T-cell (primary cell): ENCODE results near the gene NTN5. TPM values are rescaled to one million over a fixed set of nuclear protein-coding genes. Genes with fewer than 3 reads are reported as not detected.

Experiments
- ATAC-seq, 4 experiments: fragments of 200-7000 bp in 3 of 4; fragments of 150-1000 bp in 1 of 4; cut with Tn5 transposase; replicated peaks in 1 of 4; 1 replicate in 3 of 4; 2 replicates in 1 of 4; pipeline ENCODE4 v1.10.0; 2021; ENCODE audit warnings: moderate library complexity in 3 of 4, mild to moderate bottlenecking in 2 of 4, moderate number of reproducible peaks in 1 of 4
- CTCF ChIA-PET, 2 donors: fragments of 300-600 bp; sonication (Branson Sonifier 250); formaldehyde crosslinking; loops; one replicate each; lab custom pipeline; 2022; ENCODE audit warnings: antibody characterized with exemption in 2 of 2; lab: Charles Lee
- POLR2A ChIA-PET, 2 donors: fragments of 300-600 bp; sonication (Branson Sonifier 250); formaldehyde crosslinking; loops; one replicate each; lab custom pipeline; 2022; ENCODE audit warnings: antibody characterized with exemption in 2 of 2; lab: Charles Lee
- DNase-seq, 35 experiments: peaks; one replicate each; pipeline versions ENCODE4 v3.0.0 to v3.0.0-alpha.2; 2013 to 2023
- H3K27ac ChIP-seq: one replicate; pipeline ENCODE4 v1.5.1; 2013; ENCODE audit warnings: low read length
- H3K27me3 ChIP-seq, 2 experiments: replicated peaks in 1 of 2; 1 replicate in 1 of 2; 2 replicates in 1 of 2; pipeline versions ENCODE4 v1.6.1 to v1.7.0; 2013; ENCODE audit warnings: low read length in 1 of 2, mixed read lengths in 1 of 2; ENCODE audit not compliant: control insufficient read depth in 2 of 2, insufficient read depth in 2 of 2; ENCODE audit errors: extremely low read depth in 1 of 2
- H3K36me3 ChIP-seq, 2 donors: 1 replicate in 1 of 2; 2 replicates in 1 of 2; pipeline versions ENCODE4 v1.6.1 to v1.7.0; 2013; ENCODE audit warnings: low read length in 1 of 2; ENCODE audit not compliant: control insufficient read depth in 2 of 2, insufficient read depth in 1 of 2; ENCODE audit errors: extremely low read depth in 1 of 2
- H3K4me1 ChIP-seq, 2 experiments: 1 replicate in 1 of 2; 2 replicates in 1 of 2; pipeline versions ENCODE4 v1.6.1 to v1.7.0; 2013; ENCODE audit warnings: low read length in 2 of 2, mixed read lengths in 1 of 2; ENCODE audit not compliant: insufficient read depth in 2 of 2, control insufficient read depth in 1 of 2; ENCODE audit errors: extremely low read depth in 1 of 2
- H3K4me3 ChIP-seq, 2 donors: 1 replicate in 1 of 2; 2 replicates in 1 of 2; pipeline versions ENCODE4 v1.5.1 to v1.7.0; 2013; ENCODE audit warnings: mild to moderate bottlenecking in 2 of 2, low read length in 1 of 2, moderate library complexity in 1 of 2; ENCODE audit not compliant: control insufficient read depth in 1 of 2; ENCODE audit errors: extremely low read depth in 1 of 2
- H3K9me3 ChIP-seq: 2 replicates; pipeline ENCODE4 v1.7.0; 2013
- H3K27ac Mint-ChIP-seq, 2 donors: one replicate each; pipeline ENCODE4 v1.8.0; 2020 to 2021; ENCODE audit warnings: mild to moderate bottlenecking in 2 of 2, mixed read lengths in 2 of 2
- H3K27me3 Mint-ChIP-seq, 2 donors: one replicate each; pipeline ENCODE4 v1.8.0; 2021 to 2022; ENCODE audit warnings: mixed read lengths in 2 of 2
- H3K36me3 Mint-ChIP-seq: one replicate; pipeline ENCODE4 v1.8.0; 2021; ENCODE audit warnings: mixed read lengths
- H3K4me1 Mint-ChIP-seq, 3 donors: one replicate each; pipeline ENCODE4 v1.8.0; 2020 to 2022; ENCODE audit warnings: mixed read lengths in 3 of 3, mild to moderate bottlenecking in 1 of 3
- H3K4me3 Mint-ChIP-seq, 3 donors: one replicate each; pipeline ENCODE4 v1.8.0; 2020 to 2022; ENCODE audit warnings: mild to moderate bottlenecking in 3 of 3, mixed read lengths in 3 of 3, moderate library complexity in 3 of 3
- H3K9me3 Mint-ChIP-seq, 3 donors: one replicate each; pipeline ENCODE4 v1.8.0; 2020 to 2022; ENCODE audit warnings: mixed read lengths in 3 of 3
- WGBS: methylation state at CpG from one replicate; pipeline ENCODE4 v1.1.5; 2013; ENCODE audit warnings: missing lambda C conversion rate; ENCODE audit not compliant: insufficient coverage; 5-methylcytosine and 5-hydroxymethylcytosine counted together
- total RNA-seq, 35 experiments: library from RNA in 6 of 35; stranded (reverse) in 6 of 35; fragments of 120-200 nt in 1 of 35; gene quantifications; one replicate each; pipeline versions ENCODE4 v1.2.1 to v1.2.4 and lab custom pipeline; 2013 to 2026

Gene NTN5
- total RNA-seq, 5 donors from 2014 or later (not counting 1 experiment from before 2014, with no cell fraction given), result 2.2 to 4.2 (median 3.5) TPM

DNA sequence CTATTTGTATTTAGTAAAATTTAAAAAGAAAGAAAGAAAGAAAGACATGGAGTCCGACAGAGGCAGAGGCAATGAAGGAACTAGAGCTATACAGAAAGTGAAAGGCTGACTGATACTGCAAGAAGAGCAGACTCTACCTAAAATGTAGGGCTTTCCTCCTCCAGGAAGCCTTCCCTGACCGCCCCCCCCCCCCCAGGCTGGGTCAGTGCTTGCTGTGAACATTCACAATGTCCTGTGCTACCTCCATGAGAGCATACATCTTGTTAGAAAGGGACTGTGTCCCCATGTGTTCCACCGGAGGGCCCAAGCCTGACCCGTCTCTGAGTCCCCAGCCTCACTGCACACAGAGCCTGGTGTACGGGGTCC, 21.2 kb downstream of the NTN5 start:
- H3K4me3 ChIP-seq, result no peak overlapping the region
- CTCF ChIA-PET, result interaction anchor here in 1 of 2 donors (0.6 kb wide), 1 partner anchor 911 kb away, joined by 6 read pairs; no protein-coding TSS in a partner anchor
- Mint-ChIP-seq H3K4me1 (peaks cover 33 to 41% (median 34%) of the 10 kb centered on the region in 3 donors), H3K36me3 (no peaks in the 10 kb centered on the region), H3K27me3 (no peaks in the 10 kb centered on the region), H3K4me3 (no peak overlapping the region), H3K9me3 (no peaks in the 10 kb centered on the region), H3K27ac (peak overlapping the region; percentile 46 to 66)
- H3K36me3 ChIP-seq, result no peaks in the 10 kb centered on the region
- peaks cover 5 to 33% of the 10 kb centered on the region in 2 experiments for H3K4me1 ChIP-seq
- WGBS, result 64% methylated on average over 3 of the region's 5 CpGs
- POLR2A ChIA-PET, result no interaction called here
- ATAC-seq, result no peak
- no peak for DNase-seq
- H3K27ac ChIP-seq, result no peak overlapping the region
- H3K27me3 ChIP-seq, result no peaks in the 10 kb centered on the region
- H3K9me3 ChIP-seq, result no peaks in the 10 kb centered on the region

DNA sequence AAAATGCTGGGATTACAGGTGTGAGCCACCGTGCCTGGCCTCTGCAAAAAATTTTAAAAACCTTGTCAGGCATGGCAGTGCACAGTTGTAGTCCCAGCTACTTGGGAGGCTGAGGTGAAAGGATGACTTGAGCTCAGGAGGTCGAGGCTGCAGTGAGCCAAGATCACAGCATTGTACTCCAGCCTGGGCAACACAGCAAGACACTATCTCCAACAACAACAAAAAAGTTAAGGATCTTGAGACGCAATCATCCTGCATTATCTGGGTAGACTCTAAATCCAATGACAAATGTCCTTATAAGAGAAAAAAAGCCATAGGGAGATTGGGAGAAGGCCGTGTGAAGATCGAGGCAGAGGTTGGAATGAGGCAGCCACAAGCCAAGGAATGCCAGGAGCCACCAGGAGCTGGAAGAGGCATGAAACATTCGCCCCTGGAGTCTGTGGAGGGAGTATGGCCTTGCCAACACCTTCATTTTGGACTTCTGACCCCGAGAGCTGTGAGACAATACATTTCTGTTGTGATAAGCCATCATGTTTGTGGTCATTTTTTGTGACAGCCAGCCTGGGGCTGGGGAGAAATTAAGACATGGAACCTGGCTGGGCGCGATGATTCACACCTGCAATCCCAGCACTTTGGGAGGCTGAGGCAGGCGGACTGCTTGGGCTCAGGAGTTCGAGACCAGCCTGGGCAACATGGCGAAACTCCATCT, 21.7 kb downstream of the NTN5 start:
- H3K4me1 ChIP-seq, result peaks cover 5 to 37% of the 10 kb centered on the region in 2 experiments
- Mint-ChIP-seq H3K9me3 (no peaks in the 10 kb centered on the region), H3K36me3 (no peaks in the 10 kb centered on the region), H3K4me1 (peaks cover 34 to 45% (median 35%) of the 10 kb centered on the region in 3 donors), H3K27me3 (no peaks in the 10 kb centered on the region), H3K27ac (peak overlapping the region; percentile 11 to 33), H3K4me3 (no peak overlapping the region)
- H3K27ac ChIP-seq, result no peak overlapping the region
- no peaks in the 10 kb centered on the region for H3K27me3 ChIP-seq
- H3K4me3 ChIP-seq, result no peak overlapping the region
- CTCF ChIA-PET, result interaction anchor here in 1 of 2 donors (0.6 kb wide), 2 partner anchors 46 to 911 kb away, joined by 3 to 6 read pairs; no protein-coding TSS in a partner anchor
- POLR2A ChIA-PET, result interaction anchor here in 1 of 2 donors (0.7 kb wide), 1 partner anchor 18 kb away, joined by 7 read pairs; no protein-coding TSS in a partner anchor
- H3K9me3 ChIP-seq, result no peaks in the 10 kb centered on the region
- ATAC-seq, result no peak
- H3K36me3 ChIP-seq, result no peaks in the 10 kb centered on the region
- DNase-seq, result no peak
- WGBS, result 76% methylated on average over 5 of the region's 12 CpGs

DNA sequence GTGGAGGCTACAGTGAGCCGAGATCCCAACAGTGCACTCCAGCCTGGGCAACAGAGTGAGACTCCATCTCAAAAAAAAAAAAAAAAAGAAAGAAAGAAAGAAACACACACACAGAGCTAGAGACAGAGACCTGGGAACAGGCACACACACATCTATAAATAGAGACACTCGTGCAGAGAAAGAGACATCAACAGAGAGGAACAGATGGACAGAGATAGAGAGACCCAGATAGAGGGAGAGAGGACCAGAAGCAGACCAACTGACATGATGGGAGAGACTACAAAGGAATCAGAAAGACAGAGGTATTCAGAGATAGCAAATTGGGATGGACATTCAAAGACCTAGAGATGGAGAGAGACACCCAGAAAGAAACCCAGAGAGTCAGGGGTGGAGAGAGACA, 24.7 kb downstream of the NTN5 start:
- peak overlapping the region in 1 of 3 donors; percentile 99 for H3K4me3 Mint-ChIP-seq
- WGBS, result no CpG with 5 or more reads among the region's 2 CpGs
- Histone ChIP-seq H3K4me1 (peaks cover 5 to 58% of the 10 kb centered on the region in 2 experiments), H3K27ac (no peak overlapping the region), H3K4me3 (no peak overlapping the region), H3K36me3 (no peaks in the 10 kb centered on the region), H3K27me3 (no peaks in the 10 kb centered on the region), H3K9me3 (no peaks in the 10 kb centered on the region)
- H3K9me3 Mint-ChIP-seq, result no peaks in the 10 kb centered on the region
- no peaks in the 10 kb centered on the region for H3K27me3 Mint-ChIP-seq
- H3K36me3 Mint-ChIP-seq, result no peaks in the 10 kb centered on the region
- ATAC-seq (no peak), DNase-seq (no peak)
- CTCF ChIA-PET, result interaction anchor here (0.6 kb wide), 2 partner anchors 52 to 207 kb away, joined by 4 read pairs; no protein-coding TSS in a partner anchor
- POLR2A ChIA-PET, result interaction anchor here in 1 of 2 donors (0.6 kb wide), 1 partner anchor 91 kb away, joined by 6 read pairs; no protein-coding TSS in a partner anchor
- H3K27ac Mint-ChIP-seq, result peak overlapping the region; percentile 81 to 89
- peaks cover 47 to 59% (median 53%) of the 10 kb centered on the region in 3 donors for H3K4me1 Mint-ChIP-seq

DNA sequence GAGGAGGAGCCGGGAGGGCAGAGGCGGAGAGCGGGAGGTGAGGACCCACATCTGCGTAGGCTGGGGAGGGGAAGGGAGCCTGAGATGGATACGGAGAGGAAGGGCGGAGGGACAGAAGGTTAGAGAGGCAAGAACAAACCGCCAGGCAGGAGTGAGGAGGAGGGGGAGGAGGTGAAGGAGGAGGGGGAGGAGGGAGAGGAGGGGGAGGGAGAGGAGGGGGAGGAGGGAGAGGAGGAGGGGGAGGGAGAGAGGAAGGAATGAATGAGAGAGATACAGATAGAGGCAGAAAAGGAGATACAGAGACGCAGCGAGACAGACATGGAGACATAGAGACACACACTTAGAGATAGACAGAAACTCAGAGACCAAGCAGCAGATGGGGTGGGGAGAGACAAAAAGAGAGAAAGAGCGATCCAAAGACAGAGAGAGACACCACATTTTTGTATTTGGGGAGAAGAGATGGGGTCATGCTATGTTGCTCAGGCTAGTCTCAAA, 26.0 kb downstream of the NTN5 start:
- Mint-ChIP-seq H3K4me1 (peaks cover 43 to 52% (median 49%) of the 10 kb centered on the region in 3 donors), H3K27me3 (no peaks in the 10 kb centered on the region), H3K4me3 (peak overlapping the region; percentile 23 to 99 (median 43)), H3K27ac (peak overlapping the region; percentile 56 to 79), H3K9me3 (no peaks in the 10 kb centered on the region), H3K36me3 (no peaks in the 10 kb centered on the region)
- peaks cover 5 to 58% of the 10 kb centered on the region in 2 experiments for H3K4me1 ChIP-seq
- ChIA-PET CTCF (interaction anchor here in 1 of 2 donors (1.5 to 1.9 kb wide), 2 partner anchors 28 to 92 kb away, joined by 7 to 8 read pairs; no protein-coding TSS in a partner anchor), POLR2A (no interaction called here)
- H3K27ac ChIP-seq, result peak overlapping the region; percentile 77
- no peaks in the 10 kb centered on the region for H3K36me3 ChIP-seq
- ATAC-seq (no peak), DNase-seq (no peak)
- no CpG with 5 or more reads among the region's 10 CpGs for WGBS
- no peaks in the 10 kb centered on the region for H3K9me3 ChIP-seq
- H3K4me3 ChIP-seq, result peak overlapping the region in 1 of 2 donors; percentile 59
- H3K27me3 ChIP-seq, result no peaks in the 10 kb centered on the region

DNA sequence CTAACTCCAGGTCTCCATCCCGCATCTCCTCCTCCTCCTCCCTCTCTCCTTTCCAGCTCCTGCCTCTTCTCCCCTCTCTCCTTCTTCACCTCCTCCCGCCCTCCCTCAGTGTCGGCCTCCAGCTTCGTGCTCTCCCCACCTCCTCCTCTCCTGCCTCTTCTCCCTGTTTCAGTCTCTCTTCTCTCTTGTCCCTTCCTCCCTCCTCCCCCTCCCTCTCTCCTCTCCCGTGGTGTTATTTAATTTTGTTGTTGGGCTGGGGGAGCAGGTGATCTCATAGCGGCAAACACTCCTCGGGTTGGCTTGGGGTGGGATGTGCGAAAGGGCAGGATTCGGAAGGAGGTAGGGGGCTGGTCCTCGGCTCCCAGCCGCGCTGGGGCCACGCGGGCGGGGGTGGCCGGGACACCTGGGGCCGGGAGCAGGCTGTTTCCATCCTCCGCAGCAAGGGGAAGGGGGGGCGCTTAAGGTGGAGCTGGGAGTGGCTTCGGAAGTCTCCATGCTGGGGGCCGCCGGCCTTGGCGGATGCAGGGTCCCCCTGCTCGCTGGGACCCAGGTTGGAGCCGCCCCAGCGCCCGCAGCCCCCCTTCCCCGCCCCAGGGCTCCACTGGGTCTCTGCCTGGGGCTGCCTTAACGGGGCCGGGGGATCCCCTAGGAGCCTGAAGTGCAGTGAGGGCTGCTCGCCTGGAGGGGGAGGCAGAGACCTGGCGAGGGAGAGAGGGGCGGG, 26.7 kb downstream of the NTN5 start, which contains the start of gene CA11:
TSS of gene CA11 (minus strand) at position 187 of the 721 bp plus-strand sequence. CDS start 555 bp downstream, outside the sequence.
- WGBS, result under 1% methylated on average over 24 of the region's 33 CpGs
- ChIA-PET POLR2A (interaction anchor here in 1 of 2 donors (0.5 kb wide), 1 partner anchor 197 kb away, joined by 5 read pairs; no protein-coding TSS in a partner anchor), CTCF (interaction anchor here in 1 of 2 donors (0.6 to 1.9 kb wide), 4 partner anchors 29 to 312 kb away, joined by 3 to 8 read pairs (median 5); no protein-coding TSS in a partner anchor)
- H3K36me3 Mint-ChIP-seq, result no peaks in the 10 kb centered on the region
- peak; percentile 81 to 91 (median 85) for ATAC-seq
- peak within 1 kb of the TSS; percentile 91 to 92 for H3K27ac Mint-ChIP-seq
- peak; percentile 87 to 95 (median 92) for DNase-seq
- Histone ChIP-seq H3K36me3 (no peaks in the 10 kb centered on the region), H3K4me1 (peaks cover 5 to 58% of the 10 kb centered on the region in 2 experiments), H3K27ac (peak within 1 kb of the TSS; percentile 77), H3K27me3 (no peaks in the 10 kb centered on the region), H3K9me3 (no peaks in the 10 kb centered on the region), H3K4me3 (peak within 1 kb of the TSS; percentile 59 to 71)
- H3K9me3 Mint-ChIP-seq, result no peaks in the 10 kb centered on the region
- H3K4me3 Mint-ChIP-seq, result peak within 1 kb of the TSS; percentile 80 to 99 (median 90)
- H3K4me1 Mint-ChIP-seq, result peaks cover 41 to 52% (median 49%) of the 10 kb centered on the region in 3 donors
- no peaks in the 10 kb centered on the region for H3K27me3 Mint-ChIP-seq
